GM10266 (cell line): ENCODE results near the gene GAL.

Experiments used
- DNase-seq: peaks from one replicate; pipeline ENCODE4 v3.0.0; 2012; ENCODE audit errors: extremely low spot score
- TF ChIP-seq, protein P1 (sequence below): IDR thresholded peaks from 2 replicates; pipeline ENCODE4 v1.5.1; 2012; ENCODE audit warnings: mild to moderate bottlenecking, low read depth; ENCODE audit not compliant: control insufficient read depth, insufficient read depth; ENCODE audit errors: missing control alignments

The GAL gene

DNA sequence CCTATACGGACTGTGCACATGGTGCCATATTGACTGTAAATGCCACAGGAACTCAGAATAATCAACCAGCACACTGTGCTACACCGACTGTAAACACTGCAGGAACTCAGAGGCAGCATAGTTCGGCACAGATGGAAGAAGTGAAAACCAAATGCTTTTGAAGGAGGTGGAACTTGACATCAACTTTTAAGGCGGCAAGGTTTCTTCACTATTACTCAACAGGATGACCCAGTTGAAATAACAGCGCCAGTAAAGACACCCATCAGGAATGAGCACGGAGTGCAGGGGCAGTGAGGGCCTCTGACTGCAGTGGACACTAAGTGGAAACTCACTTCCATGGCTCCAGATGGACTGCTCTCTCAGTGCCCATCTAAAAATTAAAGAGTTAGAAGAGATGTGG lies 51.3 kb downstream of the GAL start:
- no peak for DNase-seq
- TF ChIP-seq, protein P1, sequence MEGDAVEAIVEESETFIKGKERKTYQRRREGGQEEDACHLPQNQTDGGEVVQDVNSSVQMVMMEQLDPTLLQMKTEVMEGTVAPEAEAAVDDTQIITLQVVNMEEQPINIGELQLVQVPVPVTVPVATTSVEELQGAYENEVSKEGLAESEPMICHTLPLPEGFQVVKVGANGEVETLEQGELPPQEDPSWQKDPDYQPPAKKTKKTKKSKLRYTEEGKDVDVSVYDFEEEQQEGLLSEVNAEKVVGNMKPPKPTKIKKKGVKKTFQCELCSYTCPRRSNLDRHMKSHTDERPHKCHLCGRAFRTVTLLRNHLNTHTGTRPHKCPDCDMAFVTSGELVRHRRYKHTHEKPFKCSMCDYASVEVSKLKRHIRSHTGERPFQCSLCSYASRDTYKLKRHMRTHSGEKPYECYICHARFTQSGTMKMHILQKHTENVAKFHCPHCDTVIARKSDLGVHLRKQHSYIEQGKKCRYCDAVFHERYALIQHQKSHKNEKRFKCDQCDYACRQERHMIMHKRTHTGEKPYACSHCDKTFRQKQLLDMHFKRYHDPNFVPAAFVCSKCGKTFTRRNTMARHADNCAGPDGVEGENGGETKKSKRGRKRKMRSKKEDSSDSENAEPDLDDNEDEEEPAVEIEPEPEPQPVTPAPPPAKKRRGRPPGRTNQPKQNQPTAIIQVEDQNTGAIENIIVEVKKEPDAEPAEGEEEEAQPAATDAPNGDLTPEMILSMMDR: no peak
